BE2C (cell line): ENCODE measurements around the gene CFAP157.

Experiments
- DNase-seq: peaks from one replicate; pipeline ENCODE4 v3.0.0-alpha.2; 2020
- H3K27me3 ChIP-seq: fragments of 250-450 bp; sonication (Bioruptor Pico); 2 replicates; pipeline ENCODE4 v1.5.1; 2020; ENCODE audit warnings: mild to moderate bottlenecking
- H3K36me3 ChIP-seq: fragments of 250-450 bp; sonication (Bioruptor Pico); 2 replicates; pipeline ENCODE4 v1.5.1; 2020; ENCODE audit warnings: mild to moderate bottlenecking
- H3K4me1 ChIP-seq: fragments of 250-450 bp; sonication (Bioruptor Pico); 2 replicates; pipeline ENCODE4 v1.5.1; 2020
- H3K4me3 ChIP-seq: 2 replicates; pipeline ENCODE4 v1.5.1; 2011; ENCODE audit warnings: low read depth, low read length
- H3K9me3 ChIP-seq: fragments of 250-450 bp; sonication (Bioruptor Pico); 2 replicates; pipeline ENCODE4 v1.5.1; 2020
- CTCF ChIP-seq: IDR thresholded peaks from 2 replicates; pipeline ENCODE4 v1.5.1; 2012; ENCODE audit warnings: mild to moderate bottlenecking, low read depth, low read length

CFAP157 gene

GRCh38 chr9:127710204-127710783 is 3.5 kb downstream of the CFAP157 start:
- H3K27me3 ChIP-seq: no peaks in the 10 kb centered on the region

GRCh38 chr9:127711226-127711701 is 4.5 kb downstream of the CFAP157 start:
- TF ChIP-seq CTCF: no peak
- Histone ChIP-seq H3K27me3 (no peaks in the 10 kb centered on the region), H3K36me3 (no peaks in the 10 kb centered on the region; the same call in 1 of the 2 replicates), H3K9me3 (peaks cover 8% of the 10 kb centered on the region; the same call in 1 of the 2 replicates), H3K4me1 (peaks cover 8% of the 10 kb centered on the region), H3K4me3 (no peak overlapping the region)
- no peak for DNase-seq

More at GRCh38 chr9:127710204-127710783, 3.5 kb downstream of the CFAP157 start:
- Histone ChIP-seq H3K4me3 (no peak overlapping the region), H3K36me3 (no peaks in the 10 kb centered on the region; the same call in 1 of the 2 replicates), H3K4me1 (peaks cover 5% of the 10 kb centered on the region; the same call in 1 of the 2 replicates), H3K9me3 (peaks cover 8% of the 10 kb centered on the region; the same call in 1 of the 2 replicates)
- no peak for DNase-seq
- TF ChIP-seq CTCF: no peak

GRCh38 chr9:127711831-127712274 is 5.1 kb downstream of the CFAP157 start:
- DNase-seq: no peak
- Histone ChIP-seq H3K36me3 (no peaks in the 10 kb centered on the region; the same call in 1 of the 2 replicates), H3K4me1 (peaks cover 6% of the 10 kb centered on the region), H3K4me3 (no peak overlapping the region), H3K27me3 (no peaks in the 10 kb centered on the region), H3K9me3 (peaks cover 8% of the 10 kb centered on the region; the same call in 1 of the 2 replicates)
- no peak for TF ChIP-seq CTCF

- Histone ChIP-seq H3K36me3 (no peaks in the 10 kb centered on the region; the same call in 1 of the 2 replicates), H3K9me3 (peaks cover 8% of the 10 kb centered on the region; the same call in 1 of the 2 replicates), H3K27me3 (no peaks in the 10 kb centered on the region), H3K4me3 (no peak overlapping the region), H3K4me1 (peaks cover 4% of the 10 kb centered on the region)
- no peak for DNase-seq
- TF ChIP-seq CTCF: no peak
Observed at GRCh38 chr9:127712371-127712770, 5.6 kb downstream of the CFAP157 start.

- Histone ChIP-seq H3K4me3 (no peak overlapping the region), H3K27me3 (no peaks in the 10 kb centered on the region), H3K4me1 (peaks cover 4% of the 10 kb centered on the region), H3K9me3 (peaks cover 8% of the 10 kb centered on the region; the same call in 1 of the 2 replicates), H3K36me3 (no peaks in the 10 kb centered on the region; the same call in 1 of the 2 replicates)
- no peak for TF ChIP-seq CTCF
- no peak for DNase-seq
Observed at GRCh38 chr9:127712867-127713266, 6.1 kb downstream of the CFAP157 start.
